GM12872 (cell line): ENCODE data around the gene LRRC8C.

Experiments used
- CTCF ChIP-seq: IDR thresholded peaks from 3 replicates; pipeline ENCODE4 v1.5.1; 2011; ENCODE audit warnings: low read depth, mild to moderate bottlenecking, low read length, moderate library complexity; ENCODE audit not compliant: insufficient read depth

The LRRC8C gene

GRCh38 chr1:89698020-89698560, 65.2 kb downstream of the LRRC8C start:
- no peak for TF ChIP-seq CTCF

- TF ChIP-seq CTCF = no peak
Observed at GRCh38 chr1:89698624-89699023, 65.7 kb downstream of the LRRC8C start.

- TF ChIP-seq CTCF = no peak
Observed at GRCh38 chr1:89699451-89699986, 66.6 kb downstream of the LRRC8C start.

- TF ChIP-seq CTCF = no peak
Observed at GRCh38 chr1:89701746-89702241, 68.9 kb downstream of the LRRC8C start.

GRCh38 chr1:89702520-89703045, 69.7 kb downstream of the LRRC8C start:
- TF ChIP-seq CTCF = no peak

GRCh38 chr1:89703469-89703868, 70.5 kb downstream of the LRRC8C start:
- TF ChIP-seq CTCF = no peak

- no peak for TF ChIP-seq CTCF
Observed at GRCh38 chr1:89704014-89704413, 71.1 kb downstream of the LRRC8C start.
